Fibroblast of lung (primary cell): ENCODE measurements around the gene FHIT.

Source experiments
- CTCF ChIP-seq, 2 donors: IDR thresholded peaks in 1 of 2; conservative IDR thresholded peaks in 1 of 2; 1 replicate in 1 of 2; 2 replicates in 1 of 2; pipeline ENCODE4 v1.5.1; 2011 to 2012; ENCODE audit warnings: low read length in 2 of 2, control low read depth in 1 of 2, inconsistent platforms in 1 of 2, low read depth in 1 of 2, mild to moderate bottlenecking in 1 of 2
- EZH2 ChIP-seq: IDR thresholded peaks from 2 replicates; pipeline ENCODE4 v1.5.1; 2012; ENCODE audit warnings: low read length, control low read depth, mild to moderate bottlenecking; ENCODE audit errors: missing control alignments

GRCh38 chr3:60323651-60324050 is 927.6 kb downstream of the FHIT start:
- TF ChIP-seq CTCF (conservative IDR thresholded peaks at IDR 0.05 in 1 of 2, IDR thresholded peaks at IDR 0.05 in 1 of 2; ENCODE audit: low read depth in 1 of 2, low read length in 2 of 2) = no peak
- TF ChIP-seq EZH2 = no peak
